NCI-H1930 (cell line): Measurements from ENCODE around the gene FCAMR.

Experiments
- DNase-seq, 2 experiments: peaks; one replicate each; lab custom pipeline; 2025; lab: John Stamatoyannopoulos, UW

FCAMR gene

DNA sequence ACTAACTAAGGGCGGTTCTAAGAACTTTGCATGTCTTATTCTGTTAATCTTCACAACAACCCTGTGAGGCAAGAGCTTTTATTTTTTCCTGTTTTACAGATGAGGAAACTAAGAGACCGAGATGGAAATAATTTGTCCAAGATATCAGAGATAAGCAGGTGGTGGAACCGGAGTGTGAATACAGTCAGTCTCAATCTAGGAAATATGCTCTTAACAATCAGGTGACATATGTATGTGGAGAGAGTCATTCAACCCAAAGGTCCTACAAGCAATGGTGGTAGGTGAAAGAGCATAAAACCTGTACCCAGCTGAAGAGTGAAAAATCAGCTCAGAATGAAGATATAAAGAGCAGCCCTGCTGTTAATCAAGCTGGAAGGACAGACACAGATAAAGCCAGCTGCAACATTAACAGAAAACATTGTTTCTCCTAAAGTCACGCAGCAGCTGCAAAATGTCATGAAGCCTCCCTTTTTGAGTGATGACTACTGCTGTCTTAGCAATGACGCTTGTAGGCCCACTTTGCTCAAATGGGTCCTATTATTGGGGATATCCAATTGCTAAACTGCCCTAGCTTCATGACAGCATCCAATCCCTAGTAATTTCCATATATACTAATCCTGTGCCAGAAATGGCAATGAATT, 30.5 kb upstream of the FCAMR start:
- no peak for DNase-seq

DNA sequence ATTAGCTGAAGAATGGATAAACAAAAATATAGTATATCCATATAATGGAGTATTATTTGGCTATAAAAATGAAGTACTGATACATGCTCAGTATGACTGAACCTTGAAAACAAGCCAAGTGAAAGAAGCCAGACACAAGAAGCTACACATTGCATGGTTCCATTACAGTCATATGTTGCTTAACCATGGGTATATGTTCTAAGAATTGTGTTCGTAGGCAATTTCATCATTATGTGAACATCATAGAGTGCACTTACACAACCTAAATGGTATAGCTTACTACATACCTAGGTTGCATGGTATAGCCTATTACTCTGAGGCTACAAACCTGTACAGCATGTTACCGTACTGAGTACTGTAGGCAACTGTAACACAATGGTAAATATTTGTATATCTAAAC, 28.6 kb upstream of the FCAMR start:
- no peak for DNase-seq

GRCh38 chr1:206992790-206993189, 22.5 kb upstream of the FCAMR start:
- DNase-seq: no peak

- DNase-seq: no peak
Observed at GRCh38 chr1:206987873-206988272, 17.6 kb upstream of the FCAMR start.

GRCh38 chr1:206986885-206987284, 16.6 kb upstream of the FCAMR start:
- no peak for DNase-seq

- DNase-seq: no peak
Observed at GRCh38 chr1:206986402-206986801, 16.1 kb upstream of the FCAMR start.

DNA sequence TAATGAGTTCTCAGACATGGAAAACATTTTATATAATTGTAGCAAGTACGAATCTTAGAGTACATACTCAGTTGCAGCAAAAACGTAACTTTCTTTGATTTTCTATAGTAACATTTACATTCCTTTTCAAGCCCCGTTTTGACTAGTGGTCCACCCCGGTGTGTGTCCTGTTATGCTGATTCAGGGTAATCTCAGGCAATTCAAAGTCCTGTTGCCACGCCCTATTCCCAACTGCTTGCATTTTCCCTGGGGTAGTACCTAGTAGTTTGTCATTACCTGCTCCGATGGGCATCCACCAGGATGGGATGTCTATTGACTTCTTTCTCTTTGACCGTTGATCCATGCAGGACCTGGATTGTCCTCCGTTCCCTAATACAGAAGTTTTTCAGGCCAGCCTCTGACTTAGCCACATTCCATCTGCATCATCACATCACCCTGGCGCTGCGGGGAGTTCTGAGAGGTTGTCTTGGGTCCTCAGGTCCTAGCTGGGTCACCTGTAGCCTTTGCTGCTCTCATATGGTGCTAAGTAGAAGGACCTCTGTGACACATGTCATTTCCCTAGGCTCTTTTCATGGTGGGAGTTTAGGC, 15.0 kb upstream of the FCAMR start:
- no peak for DNase-seq

DNA sequence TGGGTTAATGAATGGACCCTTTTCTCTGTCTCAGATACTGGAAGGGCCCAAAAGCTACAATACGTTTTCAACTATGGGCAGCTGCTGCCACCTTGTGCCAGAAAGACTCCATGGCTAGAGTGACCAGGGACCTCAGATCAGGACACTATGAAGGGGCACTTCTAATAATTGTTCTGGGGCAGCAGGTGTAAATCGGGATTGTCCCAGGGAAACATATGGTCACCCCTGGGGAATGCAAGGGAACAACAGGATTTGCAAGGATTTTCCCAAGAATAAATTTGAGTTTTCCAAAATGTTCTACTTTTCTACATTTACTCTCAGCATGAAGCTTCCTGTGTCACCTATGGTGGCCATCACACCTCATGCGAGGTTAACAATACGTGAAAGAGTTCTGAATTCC, 12.0 kb upstream of the FCAMR start:
- peak; percentile 8 to 26 for DNase-seq

DNA sequence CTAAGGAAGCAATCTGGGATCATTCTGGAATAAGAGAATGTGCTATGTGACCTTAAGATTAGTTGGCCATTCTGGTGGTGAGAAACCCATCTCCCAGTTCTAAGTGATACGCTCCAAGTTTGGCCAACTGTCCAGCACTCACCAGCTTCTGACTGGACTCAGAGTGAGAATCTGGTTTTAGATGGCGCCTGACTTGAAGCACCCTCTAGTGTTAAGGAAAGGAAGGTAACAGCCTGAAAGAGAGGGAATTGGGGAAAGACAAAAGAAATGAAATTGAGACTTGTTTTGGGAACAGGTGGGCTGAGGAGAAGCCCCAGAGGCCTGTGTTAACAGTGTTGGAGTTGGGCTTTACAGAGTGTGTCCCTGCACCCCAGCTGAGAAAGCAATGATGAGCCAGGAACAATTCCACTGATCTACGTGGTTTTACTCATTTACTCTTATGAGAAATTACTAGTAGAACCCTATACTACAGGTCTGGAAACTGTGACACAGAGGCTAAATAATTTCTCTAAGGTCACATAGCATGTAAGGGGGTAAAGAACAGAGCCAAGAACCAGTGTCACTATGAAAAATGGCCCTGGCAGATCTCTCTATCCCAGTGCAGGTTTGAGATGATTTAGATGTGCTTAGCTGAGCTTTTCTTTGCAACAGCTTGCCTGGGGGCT, 9.3 kb upstream of the FCAMR start:
- DNase-seq: no peak

DNA sequence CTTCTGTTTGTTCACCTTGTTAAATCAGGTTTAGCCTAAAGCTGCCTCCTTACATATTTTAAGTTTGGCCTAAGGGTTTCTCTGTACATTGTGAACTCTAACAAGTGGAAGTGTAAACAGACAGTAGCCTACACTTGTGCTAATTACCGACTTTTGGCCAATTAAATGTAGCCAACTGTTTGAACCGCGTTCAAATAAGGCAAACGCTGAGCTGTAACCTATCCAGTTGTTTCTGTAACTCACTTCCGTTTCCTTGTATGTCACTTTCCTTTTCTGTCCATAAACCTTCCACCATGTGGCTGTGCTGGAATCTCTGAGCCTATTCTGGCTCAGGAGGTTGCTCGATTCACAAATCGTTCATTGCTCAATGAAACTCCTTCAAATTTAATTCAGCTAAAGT, 8.0 kb upstream of the FCAMR start:
- no peak for DNase-seq

DNA sequence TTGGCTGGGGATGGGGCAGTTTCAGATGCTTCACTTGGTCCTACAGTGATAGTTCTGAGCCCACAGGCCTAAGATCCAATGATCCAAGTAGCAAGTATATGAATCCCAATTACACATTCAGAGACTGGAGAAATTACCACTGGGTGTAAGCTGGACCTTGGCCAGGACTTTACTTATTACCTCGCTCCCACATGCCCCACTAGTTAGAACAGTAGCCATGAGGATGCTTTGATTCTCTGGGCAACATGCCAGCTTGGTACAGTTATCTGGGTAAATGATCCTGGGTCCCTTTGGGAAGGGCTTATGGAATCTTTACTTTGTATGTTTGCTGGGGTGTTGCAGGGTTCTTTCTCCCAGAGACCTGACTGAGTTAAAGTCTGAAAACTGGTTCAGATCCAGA, 5.0 kb upstream of the FCAMR start:
- DNase-seq: no peak

- DNase-seq: no peak
Observed at GRCh38 chr1:206974140-206974539, 3.9 kb upstream of the FCAMR start.

- no peak for DNase-seq
Observed at GRCh38 chr1:206972728-206973127, 2.5 kb upstream of the FCAMR start.

DNA sequence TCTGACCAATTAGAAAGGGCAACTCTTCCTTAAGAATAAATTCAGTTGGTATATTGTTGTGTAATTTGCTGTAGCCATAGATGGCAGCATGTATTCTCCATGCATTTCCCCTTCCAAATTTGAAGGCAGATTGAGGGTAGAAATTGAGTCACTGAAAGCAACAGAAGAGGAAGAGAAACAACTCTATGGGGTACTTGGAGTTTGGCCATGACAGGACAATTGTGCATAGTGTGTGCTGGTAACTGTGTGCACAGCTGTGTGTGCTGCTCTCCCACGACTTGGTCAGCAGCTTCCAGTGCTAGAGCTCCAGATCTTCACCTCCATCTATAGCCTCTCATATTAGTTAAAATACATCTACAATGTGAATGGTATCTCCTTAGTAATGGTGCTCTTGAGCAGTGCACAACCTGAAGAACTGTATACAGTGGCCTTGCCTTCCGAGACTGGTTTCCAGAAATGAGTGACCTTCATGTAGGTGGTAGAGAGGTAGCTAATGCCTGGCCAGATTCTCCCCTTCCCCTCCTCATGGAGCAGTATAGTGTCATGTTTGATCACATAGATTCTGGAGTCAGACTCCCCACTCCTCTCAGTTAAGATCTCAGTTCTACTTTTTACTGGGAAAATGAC, 882 bp upstream of the FCAMR start:
- no peak for DNase-seq

GRCh38 chr1:206969090-206969489, 1.2 kb downstream of the FCAMR start:
- DNase-seq: no peak

GRCh38 chr1:206967096-206967849, 3.0 kb downstream of the FCAMR start:
- DNase-seq: no peak

GRCh38 chr1:206965781-206966180, 4.5 kb downstream of the FCAMR start:
- no peak for DNase-seq

GRCh38 chr1:206963740-206964139, 6.5 kb downstream of the FCAMR start:
- DNase-seq: no peak

DNA sequence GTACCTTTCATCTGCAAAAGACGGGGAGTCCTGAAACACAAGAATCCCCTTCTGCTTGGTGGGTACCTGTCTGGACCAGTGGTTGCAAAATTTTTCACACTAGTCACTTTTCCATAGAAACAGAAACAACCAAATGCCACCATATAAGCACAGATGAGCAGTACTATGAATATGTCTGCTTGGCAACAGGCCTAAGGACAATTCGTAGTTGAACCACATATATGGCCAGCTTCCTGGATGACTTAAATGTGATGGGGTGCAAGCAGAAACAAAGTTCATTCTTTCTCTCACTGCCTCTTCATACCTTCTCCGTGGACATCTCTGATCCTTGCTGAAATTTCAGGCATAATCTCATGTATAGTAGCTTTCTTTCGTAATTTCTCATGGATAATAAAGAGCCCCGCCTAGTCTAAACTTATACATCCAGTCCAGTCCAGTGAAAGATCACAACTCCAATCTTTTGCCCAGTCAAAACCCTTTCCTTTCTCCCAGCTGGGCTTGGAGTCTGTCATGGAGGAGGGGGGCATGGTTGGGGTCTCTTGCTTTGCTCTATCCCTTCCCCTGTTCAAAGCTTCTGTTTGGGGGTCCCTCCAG, 7.0 kb downstream of the FCAMR start:
- no peak for DNase-seq

DNA sequence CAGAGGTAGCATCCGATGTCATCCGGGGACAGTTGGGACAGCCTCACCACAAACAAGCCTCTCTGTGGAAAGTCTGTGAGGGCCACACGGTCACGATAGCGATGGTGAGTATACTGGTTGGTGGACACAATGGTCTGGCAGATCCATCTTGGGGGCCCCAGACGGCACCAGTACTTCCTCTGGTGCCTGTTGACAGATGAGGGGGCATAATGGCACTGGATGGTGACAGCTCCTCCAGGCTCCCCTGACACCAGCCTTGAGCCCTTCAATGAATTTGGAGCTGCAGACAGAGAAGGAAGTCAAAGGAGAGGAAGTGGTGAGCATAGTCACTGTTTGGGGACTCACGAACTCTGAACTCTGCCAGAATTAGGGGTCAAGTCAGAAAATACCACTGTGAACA, 8.0 kb downstream of the FCAMR start:
- no peak for DNase-seq

- DNase-seq: no peak
Observed at GRCh38 chr1:206961668-206962067, 8.6 kb downstream of the FCAMR start.
